HTERT RPE-1 (cell line): ENCODE measurements around the gene BEAN1.

Experiments
- in situ Hi-C: fragments of 300-500 bp; cut with MboI; formaldehyde crosslinking; loops from 4 replicates; pipeline ENCODE4 v1.14.3; 2020; ENCODE audit warnings: low sequenced_read_pairs

The BEAN1 gene

DNA sequence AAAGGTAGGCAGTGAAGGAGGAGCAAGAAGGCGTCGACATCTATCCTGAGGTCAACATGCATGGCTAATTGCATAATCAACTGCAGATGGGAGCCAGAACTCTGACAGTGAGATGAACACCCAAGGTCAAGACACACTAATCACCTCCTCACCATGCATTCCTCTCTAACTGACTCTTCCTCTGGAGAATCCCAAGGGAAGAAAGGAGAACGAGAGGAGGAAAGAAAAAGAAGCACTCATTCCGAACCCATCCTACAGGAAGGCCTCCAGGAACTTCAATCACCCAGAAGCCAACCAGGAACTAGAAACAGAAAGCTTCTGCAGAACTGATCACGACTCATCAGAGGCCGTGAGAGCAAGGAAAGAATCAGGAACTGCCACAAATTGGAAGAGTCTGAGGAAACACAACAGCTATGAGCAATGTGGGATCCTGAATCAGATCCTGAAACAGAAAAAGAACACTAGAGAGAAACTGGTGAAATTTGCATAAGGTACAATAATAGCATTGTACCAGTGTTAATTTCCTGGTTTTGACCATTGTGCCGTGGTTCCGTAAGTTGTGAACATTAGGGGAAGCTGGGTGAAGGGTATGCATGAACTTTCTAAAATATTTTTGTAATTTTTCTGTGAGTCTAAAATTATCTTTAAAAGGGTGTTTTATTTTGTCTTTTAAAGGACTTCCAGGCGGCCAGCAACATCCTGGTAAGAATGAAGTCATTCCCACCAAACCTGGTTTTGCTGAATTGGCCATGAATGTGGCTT, 10.0 kb upstream of the BEAN1 start:
- in situ Hi-C loops = no loop called here

- in situ Hi-C loops = no loop called here
Observed at GRCh38 chr16:66418165-66418962, 8.7 kb upstream of the BEAN1 start.

GRCh38 chr16:66419527-66419926, 7.6 kb upstream of the BEAN1 start:
- in situ Hi-C loops = no loop called here

- in situ Hi-C loops = no loop called here
Observed at GRCh38 chr16:66420396-66420795, 6.7 kb upstream of the BEAN1 start.

GRCh38 chr16:66421891-66422290, 5.2 kb upstream of the BEAN1 start:
- in situ Hi-C loops = no loop called here

DNA sequence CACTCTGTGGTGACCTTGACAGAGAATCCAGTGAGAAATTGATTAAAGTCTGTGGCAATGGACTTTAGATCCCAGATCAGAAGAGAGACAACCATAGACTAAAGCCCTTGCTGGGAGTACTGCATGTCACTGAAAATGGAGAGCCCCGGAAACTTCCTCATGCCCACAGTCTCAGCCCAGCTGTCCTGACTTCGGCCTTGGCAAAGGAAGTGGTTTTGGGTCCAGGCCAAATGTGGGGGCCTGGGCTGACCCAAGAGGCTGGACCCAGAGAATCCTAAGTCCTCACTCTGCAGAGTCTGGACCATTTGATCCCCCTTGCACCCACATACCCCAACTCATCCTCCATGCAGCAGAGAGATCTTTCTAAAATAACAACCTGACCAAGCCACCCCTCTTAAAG, 4.7 kb upstream of the BEAN1 start:
- in situ Hi-C loops = no loop called here

DNA sequence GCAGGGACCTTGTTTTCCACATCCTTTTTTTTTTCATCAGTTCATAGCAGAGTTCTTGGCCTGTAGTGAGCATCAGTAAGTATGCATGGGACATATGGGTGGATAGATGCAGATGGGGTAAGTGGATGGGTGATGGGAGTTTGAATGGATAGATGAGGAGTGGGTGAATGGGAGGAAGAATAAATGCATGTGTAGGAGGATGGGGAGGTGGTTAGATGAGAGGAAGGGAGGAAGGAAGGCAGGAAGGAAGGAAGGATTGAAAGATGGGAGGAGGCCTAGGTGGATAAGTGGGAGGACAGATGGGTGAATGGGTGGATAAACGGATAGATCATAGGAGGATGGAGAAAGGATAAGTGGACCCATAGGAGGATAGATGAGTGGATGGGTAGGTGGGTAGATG, 3.9 kb upstream of the BEAN1 start:
- in situ Hi-C loops = no loop called here

GRCh38 chr16:66425651-66426050, 1.4 kb upstream of the BEAN1 start:
- in situ Hi-C loops = no loop called here

DNA sequence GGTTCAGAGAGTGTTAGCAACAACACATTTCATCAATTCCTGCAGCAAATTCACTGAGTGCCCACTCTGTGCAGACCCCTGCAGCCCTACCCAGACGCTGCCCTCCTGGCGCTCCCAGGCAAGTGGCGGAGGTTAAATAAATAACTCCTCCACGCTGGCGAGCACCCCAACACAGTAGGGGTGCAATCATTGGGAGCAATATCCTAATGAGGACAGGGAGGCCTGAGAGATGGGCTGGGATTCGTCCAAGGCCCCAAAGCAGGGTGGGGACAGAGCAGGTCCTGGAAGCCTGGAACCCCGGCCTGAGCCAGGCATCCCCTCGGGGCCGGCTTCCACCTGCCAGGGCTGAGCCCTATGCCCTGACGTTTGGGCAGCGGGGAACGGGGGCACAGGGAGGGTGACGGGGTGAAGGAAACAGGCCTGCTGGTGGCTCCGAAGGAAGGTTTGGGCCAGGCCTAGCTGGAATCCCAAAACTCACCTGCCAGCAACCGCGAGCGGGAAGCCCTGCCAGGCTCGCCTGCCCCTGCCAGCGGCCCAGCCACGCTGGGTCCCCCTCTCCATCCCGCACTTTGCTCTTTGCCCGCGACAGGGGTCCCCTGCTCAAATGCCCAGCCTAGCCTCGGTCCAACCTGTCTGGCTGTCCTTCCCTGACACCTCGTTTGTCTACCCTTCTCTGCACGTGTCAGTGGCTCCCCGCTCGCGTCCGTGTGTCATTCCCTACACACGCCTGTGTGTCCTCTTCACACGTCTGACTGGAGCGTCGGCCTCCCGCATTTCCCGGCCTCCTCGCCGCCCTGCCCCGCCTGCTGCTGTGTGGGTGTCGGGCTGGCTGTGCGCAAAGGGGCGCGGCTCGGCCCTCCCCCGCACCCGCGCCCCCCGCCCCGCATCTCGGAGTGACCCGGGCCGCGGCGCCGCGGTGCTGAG, 721 bp upstream of the BEAN1 start:
- in situ Hi-C loops = no loop called here

DNA sequence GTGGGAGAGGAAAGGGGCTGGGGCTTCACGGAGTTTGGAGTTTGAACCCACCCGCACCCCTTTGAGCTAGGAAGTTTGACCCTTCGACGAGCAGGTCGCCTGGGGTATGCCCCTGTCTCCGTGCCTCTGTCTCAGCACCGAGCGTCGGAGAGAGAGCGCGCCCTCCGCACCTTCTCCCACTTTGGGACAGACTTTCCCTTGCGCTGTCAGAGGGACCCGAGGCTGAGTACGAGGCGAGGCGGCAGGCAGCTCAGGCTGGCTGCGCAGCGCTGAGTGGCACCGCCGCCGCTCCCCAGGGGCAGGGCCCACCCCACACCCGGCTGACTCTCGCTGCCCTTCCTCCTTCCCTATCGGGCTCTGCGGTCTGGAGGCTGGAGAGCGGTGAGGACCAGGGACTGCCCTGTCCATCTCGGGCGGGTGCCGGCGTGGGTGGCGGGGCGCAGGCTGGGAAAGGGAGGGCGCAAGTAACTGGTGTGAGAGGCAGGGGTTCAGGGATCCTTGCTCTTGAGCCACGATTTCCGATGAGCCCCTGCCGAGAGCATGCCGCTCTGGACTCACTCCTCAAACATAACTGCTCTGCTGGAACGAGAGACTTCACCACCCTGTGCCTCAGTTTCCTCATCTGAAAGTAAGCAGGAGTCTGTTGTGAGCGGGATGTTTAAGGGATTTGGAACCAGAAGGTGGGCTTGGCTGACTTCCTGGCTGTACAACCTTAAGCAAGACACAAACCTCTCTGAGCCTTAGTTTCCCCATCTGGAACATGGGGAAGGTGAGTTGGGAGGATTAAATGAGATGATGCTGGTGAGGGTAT, 981 bp downstream of the BEAN1 start:
- in situ Hi-C loops = no loop called here

DNA sequence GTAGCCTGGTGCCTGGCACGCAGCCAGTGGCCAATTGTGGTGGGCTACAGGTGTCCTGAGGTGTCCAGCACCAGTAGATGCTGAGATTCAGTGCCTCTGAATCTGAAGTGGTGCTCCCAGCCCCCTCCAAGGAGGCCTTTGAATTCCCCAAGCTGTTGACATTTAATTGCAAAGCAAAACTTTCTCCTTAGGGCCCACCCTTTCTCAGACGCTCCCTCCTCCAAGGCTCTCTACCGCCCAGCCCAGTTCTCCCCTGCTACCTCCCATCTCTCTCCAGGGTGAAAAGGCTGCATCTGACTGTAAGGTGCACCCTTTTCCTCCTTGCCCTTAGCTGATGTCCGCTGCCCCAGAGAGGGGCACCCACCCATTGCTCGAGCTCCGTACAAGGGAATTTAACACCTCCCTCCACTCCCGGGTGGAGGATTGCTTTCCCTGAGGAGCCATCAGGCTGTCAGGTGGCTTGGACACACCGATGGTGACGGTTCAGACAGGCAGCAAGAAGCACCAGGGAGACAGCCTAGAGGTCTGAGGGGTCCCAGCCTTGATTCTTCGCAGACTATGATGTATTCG, 1.7 kb downstream of the BEAN1 start:
- in situ Hi-C loops = no loop called here

- in situ Hi-C loops = no loop called here
Observed at GRCh38 chr16:66429290-66429962, 2.3 kb downstream of the BEAN1 start.

DNA sequence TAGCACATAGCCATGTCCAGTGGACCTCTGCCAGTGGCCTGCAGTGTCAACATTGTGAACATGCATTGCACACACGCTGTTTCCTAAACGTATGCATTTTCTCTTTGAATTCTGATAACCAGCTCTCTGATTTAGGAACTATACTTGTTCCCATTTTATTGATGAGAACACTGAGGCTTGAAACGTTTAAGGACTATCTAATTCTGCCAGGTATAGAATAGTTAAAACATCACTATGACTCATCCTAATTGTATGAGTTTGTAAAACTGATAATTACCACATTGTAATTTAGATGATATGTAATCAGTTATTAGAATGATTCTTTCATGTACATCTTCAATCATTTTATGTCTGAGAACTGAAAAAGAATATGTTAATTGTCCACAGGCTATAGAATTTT, 3.1 kb downstream of the BEAN1 start:
- in situ Hi-C loops = no loop called here

GRCh38 chr16:66431760-66432159, 4.7 kb downstream of the BEAN1 start:
- in situ Hi-C loops = no loop called here

DNA sequence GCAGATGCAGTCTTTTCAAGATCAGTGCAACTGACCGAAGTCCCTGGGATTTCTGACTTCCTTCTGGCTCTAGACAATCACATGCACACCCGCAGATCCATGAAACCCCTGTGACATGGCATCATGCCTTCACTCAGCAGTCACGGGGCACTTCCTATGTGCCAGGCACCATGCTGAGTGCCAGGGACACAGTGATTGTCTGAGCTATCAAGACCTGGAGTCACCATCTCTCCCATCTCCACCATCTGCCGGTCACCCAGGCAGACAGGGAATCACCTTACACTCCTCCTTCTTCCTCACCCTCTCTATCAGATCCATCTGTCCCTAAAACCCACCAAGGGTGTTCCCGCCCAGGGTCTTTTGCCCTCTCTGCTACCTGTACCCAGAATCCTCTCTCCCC, 5.3 kb downstream of the BEAN1 start:
- in situ Hi-C loops = no loop called here

DNA sequence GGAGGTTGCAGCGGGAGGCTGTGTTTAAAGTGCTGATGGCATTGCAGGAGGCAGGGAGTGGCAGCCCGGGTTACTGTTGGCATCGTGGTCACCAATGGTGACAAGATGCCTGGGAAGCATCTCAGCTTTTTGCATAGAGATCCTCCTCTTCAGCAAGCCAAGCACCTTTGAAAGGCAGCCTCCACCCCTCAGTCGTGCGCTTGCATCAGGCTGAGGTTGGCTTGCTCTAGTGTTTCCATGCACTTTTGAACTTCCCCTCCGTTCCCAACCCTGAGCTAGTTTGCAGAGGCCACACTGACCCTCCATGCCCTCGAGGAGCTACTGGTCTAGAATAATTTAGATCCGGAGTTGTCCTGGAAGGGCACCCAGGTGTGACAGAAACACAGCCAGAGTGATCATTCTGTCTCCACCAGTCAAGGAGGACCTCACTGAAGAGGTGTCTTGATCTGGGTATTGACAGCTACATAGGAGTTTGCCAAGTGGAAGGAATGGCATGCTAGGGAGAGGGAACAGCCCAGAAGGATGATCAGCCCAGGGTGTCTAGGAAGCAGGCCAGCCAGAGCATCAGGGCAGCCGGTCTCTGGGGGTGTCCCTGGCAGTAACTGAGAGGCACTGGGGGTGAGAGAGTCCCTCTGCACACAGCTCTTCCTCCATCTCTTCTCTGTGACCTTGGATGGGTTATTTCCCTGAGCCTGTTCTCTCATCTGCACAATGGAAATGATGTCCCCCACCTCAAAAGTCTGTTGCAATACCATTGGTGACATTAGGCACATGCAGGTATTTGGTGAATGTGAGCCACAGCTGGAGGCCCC, 7.7 kb downstream of the BEAN1 start:
- in situ Hi-C loops = no loop called here

GRCh38 chr16:66435896-66436295, 8.8 kb downstream of the BEAN1 start:
- in situ Hi-C loops = no loop called here

- in situ Hi-C loops = no loop called here
Observed at GRCh38 chr16:66437391-66437945, 10.4 kb downstream of the BEAN1 start.
